Measurements from ENCODE around the gene PIM1.
"Not testable (repeated sequence)": the region's sequence is repeated elsewhere in the genome, so short reads cannot be mapped to it uniquely, and the experiment has no call there.

PIM1 gene

GRCh38 chr6:37169496-37170272 is at the start of gene PIM1:
TSS of gene PIM1 (plus strand) at chr6:37170152. CDS start at chr6:37170576, 424 bp downstream.
- peak; percentile 99 for DNase-seq

GRCh38 chr6:37121556-37121955 is 48.4 kb upstream of the PIM1 start:
- no peak for DNase-seq

GRCh38 chr6:37122861-37123260 is 47.1 kb upstream of the PIM1 start:
- DNase-seq: no peak

- DNase-seq: no peak
These were observed 45.8 kb upstream of the PIM1 start for GRCh38 chr6:37123957-37124729.

GRCh38 chr6:37125774-37126492 is 44.0 kb upstream of the PIM1 start:
- DNase-seq: no peak

GRCh38 chr6:37126493-37126958 is 43.4 kb upstream of the PIM1 start:
- no peak for DNase-seq

- no peak for DNase-seq
These were observed 42.9 kb upstream of the PIM1 start for GRCh38 chr6:37126961-37127616.

- DNase-seq: no peak
These were observed 41.7 kb upstream of the PIM1 start for GRCh38 chr6:37127961-37128862.

- not testable (repeated sequence) for DNase-seq
These were observed 41.0 kb upstream of the PIM1 start for GRCh38 chr6:37128863-37129443.

GRCh38 chr6:37129566-37129965 is 40.4 kb upstream of the PIM1 start:
- peak; percentile 28 for DNase-seq

- peak; percentile 74 for DNase-seq
These were observed 39.2 kb upstream of the PIM1 start for GRCh38 chr6:37130704-37131103.

GRCh38 chr6:37131104-37131959 is 38.6 kb upstream of the PIM1 start:
- no peak for DNase-seq

GRCh38 chr6:37131960-37132253 is 38.0 kb upstream of the PIM1 start:
- no peak for DNase-seq

GRCh38 chr6:37134036-37134395 is 35.9 kb upstream of the PIM1 start:
- DNase-seq: no peak

GRCh38 chr6:37134396-37135191 is 35.4 kb upstream of the PIM1 start:
- DNase-seq: no peak

- DNase-seq: no peak
These were observed 33.9 kb upstream of the PIM1 start for GRCh38 chr6:37135835-37136694.

- no peak for DNase-seq
These were observed 33.1 kb upstream of the PIM1 start for GRCh38 chr6:37136821-37137200.

GRCh38 chr6:37137201-37138090 is 32.5 kb upstream of the PIM1 start:
- DNase-seq: no peak

Data from suppressor macrophage treated with lipopolysaccharide for 4 hours (primary cell).